GM12878 (cell line): ENCODE data around the gene UBAP2.

Source experiments
- EZH2 ChIP-seq: IDR thresholded peaks from 2 replicates; pipeline ENCODE4 v1.6.1; 2012; ENCODE audit warnings: low read depth, mild to moderate bottlenecking, control low read depth, inconsistent platforms, low read length, borderline replicate concordance; ENCODE audit not compliant: control insufficient read depth
- FOXM1 ChIP-seq: IDR thresholded peaks from 2 replicates; pipeline ENCODE4 v1.6.1; 2012; ENCODE audit warnings: low read depth, mild to moderate bottlenecking, inconsistent platforms, low read length, moderate library complexity
- NFYB ChIP-seq: IDR thresholded peaks from 2 replicates; pipeline ENCODE4 v1.6.1; 2011; ENCODE audit warnings: low read depth, mild to moderate bottlenecking, low read length, improper control_type of control experiment, moderate library complexity; ENCODE audit not compliant: insufficient read depth
- PAX5 ChIP-seq: IDR thresholded peaks from 2 replicates; pipeline ENCODE4 v1.6.1; 2011; ENCODE audit warnings: low read depth, low read length, borderline replicate concordance
- POLR2A ChIP-seq: IDR thresholded peaks from 2 replicates; pipeline ENCODE4 v1.6.1; 2011; ENCODE audit warnings: low read depth, mild to moderate bottlenecking, low read length
- ZNF384 ChIP-seq: IDR thresholded peaks from 2 replicates; pipeline ENCODE4 v1.6.1; 2012; ENCODE audit warnings: low read depth, mild to moderate bottlenecking, low read length, improper control_type of control experiment, borderline replicate concordance
- ZSCAN29 ChIP-seq: fragments of 450-650 bp; IDR thresholded peaks from 2 replicates; pipeline ENCODE4 v1.6.1; 2017; ENCODE audit warnings: mild to moderate bottlenecking, moderate library complexity
- TF ChIP-seq, protein P1 (sequence below), 3 experiments: IDR thresholded peaks in 2 of 3; conservative IDR thresholded peaks in 1 of 3; 2 replicates each; pipeline ENCODE4 v1.5.1; 2011; ENCODE audit warnings: low read depth in 3 of 3, low read length in 3 of 3, mild to moderate bottlenecking in 3 of 3, control low read depth in 2 of 3, moderate library complexity in 2 of 3, inconsistent platforms in 1 of 3, mixed read lengths in 1 of 3; ENCODE audit not compliant: control insufficient read depth in 2 of 3, insufficient read depth in 1 of 3; ENCODE audit errors: extremely low read depth in 1 of 3
- TF ChIP-seq, protein P2 (sequence below): fragments of 450-650 bp; formaldehyde crosslinking; IDR thresholded peaks from 2 replicates; pipeline ENCODE4 v1.4.0; 2020; ENCODE audit warnings: mild to moderate bottlenecking, moderate library complexity

DNA sequence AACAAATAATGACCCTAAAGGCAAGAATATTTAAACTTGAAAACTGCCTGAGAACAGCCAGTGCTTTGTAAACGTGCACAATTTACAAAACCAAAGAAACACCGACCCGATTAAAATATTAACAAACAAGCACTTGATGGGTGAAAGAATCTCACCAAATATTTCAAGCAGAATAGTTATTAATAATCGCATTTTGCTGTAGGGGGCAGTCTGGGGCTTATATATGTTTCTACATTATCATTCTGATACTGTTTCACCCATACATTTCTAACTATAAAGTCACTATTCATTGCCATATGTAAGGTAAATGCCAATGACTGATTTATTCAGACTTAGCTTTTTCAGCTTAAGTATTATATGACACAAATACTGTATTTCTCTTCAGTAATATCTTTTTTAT, 37.7 kb downstream of the UBAP2 start:
- TF ChIP-seq EZH2 (no peak), PAX5 (no peak), ZNF384 (no peak), NFYB (no peak), POLR2A (no peak), ZSCAN29 (no peak), FOXM1 (no peak)
- TF ChIP-seq, protein P1, sequence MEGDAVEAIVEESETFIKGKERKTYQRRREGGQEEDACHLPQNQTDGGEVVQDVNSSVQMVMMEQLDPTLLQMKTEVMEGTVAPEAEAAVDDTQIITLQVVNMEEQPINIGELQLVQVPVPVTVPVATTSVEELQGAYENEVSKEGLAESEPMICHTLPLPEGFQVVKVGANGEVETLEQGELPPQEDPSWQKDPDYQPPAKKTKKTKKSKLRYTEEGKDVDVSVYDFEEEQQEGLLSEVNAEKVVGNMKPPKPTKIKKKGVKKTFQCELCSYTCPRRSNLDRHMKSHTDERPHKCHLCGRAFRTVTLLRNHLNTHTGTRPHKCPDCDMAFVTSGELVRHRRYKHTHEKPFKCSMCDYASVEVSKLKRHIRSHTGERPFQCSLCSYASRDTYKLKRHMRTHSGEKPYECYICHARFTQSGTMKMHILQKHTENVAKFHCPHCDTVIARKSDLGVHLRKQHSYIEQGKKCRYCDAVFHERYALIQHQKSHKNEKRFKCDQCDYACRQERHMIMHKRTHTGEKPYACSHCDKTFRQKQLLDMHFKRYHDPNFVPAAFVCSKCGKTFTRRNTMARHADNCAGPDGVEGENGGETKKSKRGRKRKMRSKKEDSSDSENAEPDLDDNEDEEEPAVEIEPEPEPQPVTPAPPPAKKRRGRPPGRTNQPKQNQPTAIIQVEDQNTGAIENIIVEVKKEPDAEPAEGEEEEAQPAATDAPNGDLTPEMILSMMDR (IDR thresholded peaks at IDR 0.05 in 2 of 3, conservative IDR thresholded peaks at IDR 0.05 in 1 of 3; ENCODE audit: control insufficient read depth in 2 of 3, extremely low read depth in 1 of 3, insufficient read depth in 1 of 3, low read depth in 3 of 3, low read length in 3 of 3) = peak in 2 of 3 experiments; percentile 34 to 47; a peak in 2 of 6 replicates
- TF ChIP-seq, protein P2, sequence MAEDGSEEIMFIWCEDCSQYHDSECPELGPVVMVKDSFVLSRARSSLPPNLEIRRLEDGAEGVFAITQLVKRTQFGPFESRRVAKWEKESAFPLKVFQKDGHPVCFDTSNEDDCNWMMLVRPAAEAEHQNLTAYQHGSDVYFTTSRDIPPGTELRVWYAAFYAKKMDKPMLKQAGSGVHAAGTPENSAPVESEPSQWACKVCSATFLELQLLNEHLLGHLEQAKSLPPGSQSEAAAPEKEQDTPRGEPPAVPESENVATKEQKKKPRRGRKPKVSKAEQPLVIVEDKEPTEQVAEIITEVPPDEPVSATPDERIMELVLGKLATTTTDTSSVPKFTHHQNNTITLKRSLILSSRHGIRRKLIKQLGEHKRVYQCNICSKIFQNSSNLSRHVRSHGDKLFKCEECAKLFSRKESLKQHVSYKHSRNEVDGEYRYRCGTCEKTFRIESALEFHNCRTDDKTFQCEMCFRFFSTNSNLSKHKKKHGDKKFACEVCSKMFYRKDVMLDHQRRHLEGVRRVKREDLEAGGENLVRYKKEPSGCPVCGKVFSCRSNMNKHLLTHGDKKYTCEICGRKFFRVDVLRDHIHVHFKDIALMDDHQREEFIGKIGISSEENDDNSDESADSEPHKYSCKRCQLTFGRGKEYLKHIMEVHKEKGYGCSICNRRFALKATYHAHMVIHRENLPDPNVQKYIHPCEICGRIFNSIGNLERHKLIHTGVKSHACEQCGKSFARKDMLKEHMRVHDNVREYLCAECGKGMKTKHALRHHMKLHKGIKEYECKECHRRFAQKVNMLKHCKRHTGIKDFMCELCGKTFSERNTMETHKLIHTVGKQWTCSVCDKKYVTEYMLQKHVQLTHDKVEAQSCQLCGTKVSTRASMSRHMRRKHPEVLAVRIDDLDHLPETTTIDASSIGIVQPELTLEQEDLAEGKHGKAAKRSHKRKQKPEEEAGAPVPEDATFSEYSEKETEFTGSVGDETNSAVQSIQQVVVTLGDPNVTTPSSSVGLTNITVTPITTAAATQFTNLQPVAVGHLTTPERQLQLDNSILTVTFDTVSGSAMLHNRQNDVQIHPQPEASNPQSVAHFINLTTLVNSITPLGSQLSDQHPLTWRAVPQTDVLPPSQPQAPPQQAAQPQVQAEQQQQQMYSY (CRISPR knock-in tag) = no peak
